Measurements from ENCODE around the gene ADAD2. TPM values are rescaled to one million over a fixed set of nuclear protein-coding genes. Genes with fewer than 3 reads are reported as not detected.
"Not testable (repeated sequence)": the region's sequence is repeated elsewhere in the genome, so short reads cannot be mapped to it uniquely, and the experiment has no call there.

The ADAD2 gene
- total RNA-seq, 4 donors from 2014 or later = not detected

- H3K36me3 ChIP-seq = no peaks in the 10 kb centered on the region
- no peaks in the 10 kb centered on the region for H3K9me3 ChIP-seq
- ATAC-seq (no peak), DNase-seq (no peak)
- H3K27ac ChIP-seq = no peak overlapping the region
- peaks cover 0 to 4% (median 0%) of the 10 kb centered on the region in 3 donors for H3K27me3 ChIP-seq
- H3K4me1 ChIP-seq = peaks cover 0 to 3% of the 10 kb centered on the region in 2 donors
- intact Hi-C loops (cut with DNase I; ENCODE audit: low total_unique reads) (no loop called here), in situ Hi-C loops (cut with MboI; ENCODE audit: low sequenced_read_pairs in 4 of 4) (loop anchor here in 2 of 4 donors (25.0 kb wide), 3 partner anchors 111 to 386 kb away; partner anchors contain the start of genes HSBP1 (in 1 of the 2), NECAB2 (in 1 of the 2) and OSGIN1 (in 1 of the 2))
- no peak overlapping the region for H3K4me3 ChIP-seq
- TF ChIP-seq CTCF (IDR thresholded peaks at IDR 0.05 in 4 of 5, conservative IDR thresholded peaks at IDR 0.05 in 1 of 5) (no peak), POLR2A (IDR thresholded peaks at IDR 0.05) (no peak)
These were observed 7.4 kb downstream of the ADAD2 start for GRCh38 chr16:84198401-84198800.

GRCh38 chr16:84199097-84199496 is 8.1 kb downstream of the ADAD2 start:
- Histone ChIP-seq H3K27me3 (peaks cover 0 to 4% (median 0%) of the 10 kb centered on the region in 3 donors), H3K27ac (no peak overlapping the region), H3K9me3 (no peaks in the 10 kb centered on the region), H3K4me1 (peaks cover 0 to 3% of the 10 kb centered on the region in 2 donors), H3K4me3 (no peak overlapping the region), H3K36me3 (no peaks in the 10 kb centered on the region)
- DNase-seq = no peak
- in situ Hi-C loops (cut with MboI; ENCODE audit: low sequenced_read_pairs in 4 of 4) = loop anchor here in 2 of 4 donors (25.0 kb wide), 3 partner anchors 112 to 387 kb away; partner anchors contain the start of genes HSBP1 (in 1 of the 2), NECAB2 (in 1 of the 2) and OSGIN1 (in 1 of the 2)
- ATAC-seq = no peak
- intact Hi-C loops (cut with DNase I; ENCODE audit: low total_unique reads) = no loop called here
- TF ChIP-seq POLR2A (IDR thresholded peaks at IDR 0.05) (no peak), CTCF (IDR thresholded peaks at IDR 0.05 in 4 of 5, conservative IDR thresholded peaks at IDR 0.05 in 1 of 5) (no peak)

- in situ Hi-C loops (cut with MboI; ENCODE audit: low sequenced_read_pairs in 4 of 4) (loop anchor here in 2 of 4 donors (25.0 kb wide), 3 partner anchors 113 to 388 kb away; partner anchors contain the start of genes HSBP1 (in 1 of the 2), NECAB2 (in 1 of the 2) and OSGIN1 (in 1 of the 2)), intact Hi-C loops (cut with DNase I; ENCODE audit: low total_unique reads) (no loop called here)
- ATAC-seq = peak; percentile 60 to 94
- Histone ChIP-seq H3K27ac (peak overlapping the region in 1 of 4 donors; percentile 61), H3K4me3 (no peak overlapping the region), H3K4me1 (peaks cover 0 to 3% of the 10 kb centered on the region in 2 donors), H3K27me3 (peaks cover 0 to 4% (median 0%) of the 10 kb centered on the region in 3 donors), H3K36me3 (no peaks in the 10 kb centered on the region), H3K9me3 (no peaks in the 10 kb centered on the region)
- peak; percentile 50 to 56 for DNase-seq
- no peak for TF ChIP-seq CTCF (IDR thresholded peaks at IDR 0.05 in 4 of 5, conservative IDR thresholded peaks at IDR 0.05 in 1 of 5)
- TF ChIP-seq POLR2A (IDR thresholded peaks at IDR 0.05) = no peak
These were observed 8.9 kb downstream of the ADAD2 start for GRCh38 chr16:84199861-84200260.

GRCh38 chr16:84204551-84204950 is 13.6 kb downstream of the ADAD2 start:
- not testable (repeated sequence) for DNase-seq, ATAC-seq

GRCh38 chr16:84205123-84205522 is 14.2 kb downstream of the ADAD2 start:
- ATAC-seq; H3K4me3 ChIP-seq; H3K27me3 ChIP-seq; H3K36me3 ChIP-seq; H3K27ac ChIP-seq; H3K9me3 ChIP-seq; in situ Hi-C loops (cut with MboI; ENCODE audit: low sequenced_read_pairs in 4 of 4); intact Hi-C loops (cut with DNase I; ENCODE audit: low total_unique reads); DNase-seq; H3K4me1 ChIP-seq: not testable (repeated sequence)

More at GRCh38 chr16:84204551-84204950, 13.6 kb downstream of the ADAD2 start:
- H3K9me3 ChIP-seq; H3K36me3 ChIP-seq; H3K27ac ChIP-seq; in situ Hi-C loops (cut with MboI; ENCODE audit: low sequenced_read_pairs in 4 of 4); intact Hi-C loops (cut with DNase I; ENCODE audit: low total_unique reads); H3K27me3 ChIP-seq; H3K4me3 ChIP-seq; H3K4me1 ChIP-seq: not testable (repeated sequence)

Measured in gastrocnemius medialis (tissue), 4 donors.